Esophagus muscularis mucosa (tissue), 4 donors: ENCODE data around the gene SORBS1.

ENCODE experiments used
- EP300 ChIP-seq: sonication (generic); formaldehyde crosslinking; IDR thresholded peaks from one replicate; pipeline ENCODE4 v1.6.1; 2017; ENCODE audit warnings: antibody characterized with exemption
- POLR2AphosphoS5 ChIP-seq, 2 donors: sonication (generic); formaldehyde crosslinking; IDR thresholded peaks; one replicate each; pipeline ENCODE4 v1.6.1; 2017; ENCODE audit warnings: antibody characterized with exemption in 2 of 2
- TF ChIP-seq, protein P1 (sequence below), 3 experiments: fragments of 200-600 bp in 2 of 3; fragments of 450-650 bp in 1 of 3; sonication (generic) in 2 of 3; IDR thresholded peaks; one replicate each; pipeline ENCODE4 v1.5.1; 2017 to 2019; ENCODE audit warnings: antibody characterized with exemption in 3 of 3, mild to moderate bottlenecking in 2 of 3, moderate library complexity in 1 of 3

DNA sequence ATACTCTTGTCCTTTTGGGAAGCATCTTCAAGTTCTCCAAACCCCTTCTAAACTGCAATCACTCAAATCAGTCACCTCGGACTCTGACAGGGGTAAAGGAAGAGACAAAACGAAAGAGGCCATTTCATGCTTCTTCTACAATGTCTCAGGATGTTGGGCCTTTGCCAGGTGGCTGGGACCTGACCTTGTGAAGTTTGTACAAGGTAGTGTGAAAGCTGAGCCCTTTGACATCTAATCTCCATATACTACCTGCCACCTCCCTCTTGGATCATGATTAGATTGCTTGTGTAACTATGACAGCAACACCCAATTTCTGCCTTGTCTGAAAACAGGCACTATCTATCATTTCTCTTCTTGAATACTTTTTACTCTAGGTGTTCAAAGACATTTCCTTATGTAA, 235.3 kb downstream of the SORBS1 start:
- TF ChIP-seq, protein P1, sequence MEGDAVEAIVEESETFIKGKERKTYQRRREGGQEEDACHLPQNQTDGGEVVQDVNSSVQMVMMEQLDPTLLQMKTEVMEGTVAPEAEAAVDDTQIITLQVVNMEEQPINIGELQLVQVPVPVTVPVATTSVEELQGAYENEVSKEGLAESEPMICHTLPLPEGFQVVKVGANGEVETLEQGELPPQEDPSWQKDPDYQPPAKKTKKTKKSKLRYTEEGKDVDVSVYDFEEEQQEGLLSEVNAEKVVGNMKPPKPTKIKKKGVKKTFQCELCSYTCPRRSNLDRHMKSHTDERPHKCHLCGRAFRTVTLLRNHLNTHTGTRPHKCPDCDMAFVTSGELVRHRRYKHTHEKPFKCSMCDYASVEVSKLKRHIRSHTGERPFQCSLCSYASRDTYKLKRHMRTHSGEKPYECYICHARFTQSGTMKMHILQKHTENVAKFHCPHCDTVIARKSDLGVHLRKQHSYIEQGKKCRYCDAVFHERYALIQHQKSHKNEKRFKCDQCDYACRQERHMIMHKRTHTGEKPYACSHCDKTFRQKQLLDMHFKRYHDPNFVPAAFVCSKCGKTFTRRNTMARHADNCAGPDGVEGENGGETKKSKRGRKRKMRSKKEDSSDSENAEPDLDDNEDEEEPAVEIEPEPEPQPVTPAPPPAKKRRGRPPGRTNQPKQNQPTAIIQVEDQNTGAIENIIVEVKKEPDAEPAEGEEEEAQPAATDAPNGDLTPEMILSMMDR (IDR thresholded peaks at IDR 0.05), result no peak
- TF ChIP-seq POLR2AphosphoS5 (IDR thresholded peaks at IDR 0.05), result peak in 1 of 2 donors; percentile 30
- TF ChIP-seq EP300, result no peak
